ENCODE measurements around the gene ZNF416.

GRCh38 chr19:57599377-57599760, 20.7 kb upstream of the ZNF416 start:
- TF ChIP-seq CTCF (IDR thresholded peaks at IDR 0.05) (no peak), EZH2 (IDR thresholded peaks at IDR 0.05; ENCODE audit: borderline replicate concordance, insufficient read depth, low read depth, low read length, poor library complexity, severe bottlenecking) (no peak)

Measured in B cell (primary cell).